DOHH2 (cell line): ENCODE results near the gene CDX1.

Experiments used
- CTCF ChIP-seq: fragments of 200-600 bp; sonication (generic); IDR thresholded peaks from one replicate; pipeline ENCODE4 v1.5.1; 2014; ENCODE audit warnings: antibody characterized with exemption, mild to moderate bottlenecking, low read depth, low read length; ENCODE audit not compliant: poor library complexity, severe bottlenecking
- EZH2phosphoT487 ChIP-seq: fragments of 200-600 bp; sonication (generic); IDR thresholded peaks from 2 replicates; pipeline ENCODE4 v1.6.1; 2017; ENCODE audit warnings: borderline replicate concordance, mild to moderate bottlenecking, antibody characterized with exemption, low read length, moderate library complexity, mixed read lengths

- no peak for TF ChIP-seq CTCF
- no peak for TF ChIP-seq EZH2phosphoT487
These were observed 23.6 kb upstream of the CDX1 start for GRCh38 chr5:150142959-150143349.
